ENCODE results near the gene TNS2. TPM values are rescaled to one million over a fixed set of nuclear protein-coding genes. Genes with fewer than 3 reads are reported as not detected.

Gene TNS2
- total RNA-seq, 1 donor from 2014 or later, result 21.8 TPM

- no peak for DNase-seq (ENCODE audit: extremely low spot score, unreplicated experiment)
- H3K36me3 Mint-ChIP-seq, result no peaks in the 10 kb centered on the region
- peak overlapping the region; percentile 63 for H3K4me3 Mint-ChIP-seq
- H3K4me1 Mint-ChIP-seq (ENCODE audit: unreplicated experiment), result peaks cover 5% of the 10 kb centered on the region
- TF ChIP-seq CTCF (conservative IDR thresholded peaks at IDR 0.05), result no peak
- H3K9me3 Mint-ChIP-seq, result no peaks in the 10 kb centered on the region
- H3K27ac Mint-ChIP-seq, result no peak overlapping the region
- H3K27me3 Mint-ChIP-seq, result no peaks in the 10 kb centered on the region
Observed at GRCh38 chr12:53113136-53113705, 63.4 kb downstream of the TNS2 start.

GRCh38 chr12:53113951-53114350 lies 64.1 kb downstream of the TNS2 start:
- Mint-ChIP-seq H3K9me3 (no peaks in the 10 kb centered on the region), H3K4me1 (ENCODE audit: unreplicated experiment) (peaks cover 5% of the 10 kb centered on the region), H3K27me3 (peaks cover 3% of the 10 kb centered on the region), H3K4me3 (no peak overlapping the region), H3K36me3 (no peaks in the 10 kb centered on the region), H3K27ac (peak overlapping the region; percentile 29)
- no peak for TF ChIP-seq CTCF (conservative IDR thresholded peaks at IDR 0.05)
- no peak for DNase-seq (ENCODE audit: extremely low spot score, unreplicated experiment)

Small RNA genes within 50 kb of the gene (microRNA-seq; reads per million reads assigned to microRNA genes)
- not detected for gene MIR6757

Other genes starting within 250 kb of the TNS2 start
- gene KRT4, start 235.9 kb upstream of the TNS2 start, total RNA-seq (ENCODE audit: low replicate concordance), result 1,276 and 3,134 TPM in 2 replicates
- not detected in 2 replicates for gene KRT79, start 215.8 kb upstream of the TNS2 start, total RNA-seq (ENCODE audit: low replicate concordance)
- gene KRT78, start 201.1 kb upstream of the TNS2 start, total RNA-seq (ENCODE audit: low replicate concordance), result 14.7 and 29.1 TPM in 2 replicates
- gene KRT8, start 145.0 kb upstream of the TNS2 start, total RNA-seq (ENCODE audit: low replicate concordance), result 768 and 2,227 TPM in 2 replicates
- gene KRT18, start 100.9 kb upstream of the TNS2 start, total RNA-seq (ENCODE audit: low replicate concordance), result 480 and 1,293 TPM in 2 replicates
- 450 and 521 TPM in 2 replicates for gene EIF4B, start 43.6 kb upstream of the TNS2 start, total RNA-seq (ENCODE audit: low replicate concordance)
- gene SPRYD3, start 29.3 kb downstream of the TNS2 start, total RNA-seq (ENCODE audit: low replicate concordance), result 22.1 and 43.0 TPM in 2 replicates
- 25.1 and 40.3 TPM in 2 replicates for gene IGFBP6, start 47.6 kb downstream of the TNS2 start, total RNA-seq (ENCODE audit: low replicate concordance)
- gene SOAT2, start 53.4 kb downstream of the TNS2 start, total RNA-seq (ENCODE audit: low replicate concordance), result 0.97 and 1.9 TPM in 2 replicates
- 49.2 and 72.2 TPM in 2 replicates for gene ZNF740, start 130.7 kb downstream of the TNS2 start, total RNA-seq (ENCODE audit: low replicate concordance)
- gene CSAD, start 130.9 kb downstream of the TNS2 start, total RNA-seq (ENCODE audit: low replicate concordance), result 30.6 and 49.3 TPM in 2 replicates
- gene ITGB7, start 157.2 kb downstream of the TNS2 start, total RNA-seq (ENCODE audit: low replicate concordance), result 3.2 and 4.2 TPM in 2 replicates
- 74.5 and 89.9 TPM in 2 replicates for gene RARG, start 182.1 kb downstream of the TNS2 start, total RNA-seq (ENCODE audit: low replicate concordance)
- gene ESPL1, start 218.2 kb downstream of the TNS2 start, total RNA-seq (ENCODE audit: low replicate concordance), result 35.1 and 50.0 TPM in 2 replicates
- gene PFDN5, start 245.5 kb downstream of the TNS2 start, total RNA-seq (ENCODE audit: low replicate concordance), result 316 and 336 TPM in 2 replicates
- 44.3 and 58.6 TPM in 2 replicates for gene MYG1, start 249.6 kb downstream of the TNS2 start, total RNA-seq (ENCODE audit: low replicate concordance)